K562 (cell line): ENCODE results near the gene MTO1. TPM values are rescaled to one million over a fixed set of nuclear protein-coding genes. Genes with fewer than 3 reads are reported as not detected.

Experiments
- ATAC-seq: fragments of 200-7000 bp; cut with Tn5 transposase; 3 replicates; pipeline ENCODE4 v1.9.1; 2020; ENCODE audit warnings: moderate library complexity
- BruUV-seq: library from RNA; stranded (reverse); fragments of 400-500 nt; replicated peaks from 2 replicates; lab custom pipeline; 2021; lab: Mats Ljungman, UMichigan
- CTCF ChIA-PET: fragments of 300-600 bp; formaldehyde crosslinking; extraction: SDS; loops from one replicate; lab custom pipeline; 2021; ENCODE audit warnings: low intra/inter-chr PET ratio; lab: Yijun Ruan, JAX
- POLR2A ChIA-PET: fragments of 300-600, 350-650 bp; sonication (Branson Sonifier 250); formaldehyde crosslinking; extraction: SDS; loops from one replicate; lab custom pipeline; 2021; ENCODE audit warnings: antibody characterized with exemption, inconsistent platforms; lab: Yijun Ruan, JAX
- DNase-seq, 4 experiments: peaks; one replicate each; pipeline versions ENCODE4 v3.0.0 to v3.0.0-alpha.2; 2011 to 2018; ENCODE audit warnings: low spot score in 3 of 4, mixed read lengths in 3 of 4; ENCODE audit errors: extremely low read depth in 1 of 4
- FAIRE-seq: peaks from 2 replicates; lab custom pipeline; 2011; peaks lifted over from hg19 to GRCh38; lab: Jason Lieb, UNC
- H2AFZ ChIP-seq: 2 replicates; pipeline ENCODE4 v1.6.0; 2011; ENCODE audit warnings: low read depth, low read length, control low read depth, inconsistent platforms
- H3K27ac ChIP-seq: fragments of 200-600 bp; 3 replicates; pipeline ENCODE4 v1.8.0; 2011; ENCODE audit warnings: low read depth, mild to moderate bottlenecking, control low read depth, inconsistent platforms, low read length, moderate library complexity, mixed read lengths; ENCODE audit errors: extremely low read depth
- H3K27me3 ChIP-seq, 2 experiments: fragments of 300-600 bp in 1 of 2; 2 replicates in 1 of 2; 3 replicates in 1 of 2; pipeline versions ENCODE4 v1.6.0 to v1.8.0; 2011; ENCODE audit warnings: inconsistent platforms in 2 of 2, low read length in 2 of 2, mild to moderate bottlenecking in 1 of 2, mixed read lengths in 1 of 2, moderate library complexity in 1 of 2; ENCODE audit not compliant: control insufficient read depth in 2 of 2, insufficient read depth in 2 of 2
- H3K36me3 ChIP-seq: fragments of 300-600 bp; 3 replicates; pipeline ENCODE4 v1.8.0; 2011; ENCODE audit warnings: mild to moderate bottlenecking, low read length, inconsistent platforms; ENCODE audit not compliant: control insufficient read depth, insufficient read depth
- H3K4me1 ChIP-seq, 2 experiments: fragments of 200-600 bp in 1 of 2; replicated peaks in 1 of 2; 2 replicates in 1 of 2; 3 replicates in 1 of 2; pipeline versions ENCODE4 v1.5.1 to v1.8.0; 2011; ENCODE audit warnings: inconsistent platforms in 2 of 2, low read length in 2 of 2, mild to moderate bottlenecking in 1 of 2, mixed read lengths in 1 of 2, moderate library complexity in 1 of 2; ENCODE audit not compliant: control insufficient read depth in 2 of 2, insufficient read depth in 2 of 2
- H3K4me2 ChIP-seq: 2 replicates; pipeline ENCODE4 v1.6.1; 2011; ENCODE audit warnings: low read length, control low read depth, inconsistent platforms, mixed read lengths; ENCODE audit not compliant: insufficient read depth
- H3K4me3 ChIP-seq: fragments of 200-600 bp; sonication (generic), shearing (Covaris generic); 2 replicates; pipeline ENCODE4 v1.5.1; 2016; ENCODE audit warnings: control low read depth, inconsistent platforms
- H3K79me2 ChIP-seq: fragments of 200-600 bp; 3 replicates; pipeline ENCODE4 v1.8.0; 2011; ENCODE audit warnings: low read length, inconsistent platforms; ENCODE audit not compliant: control insufficient read depth, insufficient read depth
- H3K9ac ChIP-seq, 2 experiments: 2 replicates each; pipeline versions ENCODE4 v1.6.0 to v1.6.1; 2011; ENCODE audit warnings: low read depth in 2 of 2, low read length in 2 of 2, control low read depth in 1 of 2, inconsistent platforms in 1 of 2, mild to moderate bottlenecking in 1 of 2, mixed read lengths in 1 of 2; ENCODE audit not compliant: insufficient read depth in 1 of 2
- H3K9me1 ChIP-seq: one replicate; pipeline ENCODE4 v1.6.0; 2011; ENCODE audit warnings: inconsistent platforms, mild to moderate bottlenecking, low read length, moderate library complexity; ENCODE audit not compliant: control insufficient read depth, insufficient read depth
- H3K9me3 ChIP-seq: replicated peaks from 2 replicates; pipeline ENCODE4 v1.5.1; 2011; ENCODE audit warnings: low read depth, low read length, inconsistent platforms; ENCODE audit not compliant: control insufficient read depth, insufficient read depth
- H4K20me1 ChIP-seq: replicated peaks from 2 replicates; pipeline ENCODE4 v1.6.1; 2011; ENCODE audit warnings: low read length, inconsistent platforms, mixed read lengths; ENCODE audit not compliant: control insufficient read depth, insufficient read depth
- ETS2 ChIP-seq: IDR thresholded peaks from 2 replicates; pipeline ENCODE4 v1.6.1; 2016; ENCODE audit warnings: borderline replicate concordance, missing genetic modification characterization, mild to moderate bottlenecking, moderate library complexity, missing compliant biosample characterization; ENCODE audit not compliant: poor library complexity, severe bottlenecking
- GABPB1 ChIP-seq: sonication (generic); formaldehyde crosslinking; IDR thresholded peaks from 2 replicates; pipeline ENCODE4 v1.8.0; 2022; ENCODE audit warnings: mild to moderate bottlenecking, missing genetic modification reagents
- HNRNPLL ChIP-seq: fragments of 200-400 bp; formaldehyde crosslinking; IDR thresholded peaks from 2 replicates; pipeline ENCODE4 v1.6.1; 2017; ENCODE audit warnings: low read length, low read depth, mild to moderate bottlenecking; ENCODE audit not compliant: poor library complexity, severe bottlenecking
- HNRNPUL1 ChIP-seq: fragments of 200-400 bp; formaldehyde crosslinking; IDR thresholded peaks from 2 replicates; pipeline ENCODE4 v1.6.1; 2017; ENCODE audit warnings: low read length
- KAT7 ChIP-seq: sonication (generic); formaldehyde crosslinking; IDR thresholded peaks from 2 replicates; pipeline ENCODE4 v1.8.0; 2022; ENCODE audit warnings: missing genetic modification reagents, mild to moderate bottlenecking, borderline replicate concordance
- LCOR ChIP-seq: sonication (generic); formaldehyde crosslinking; IDR thresholded peaks from 2 replicates; pipeline ENCODE4 v1.8.0; 2022; ENCODE audit warnings: mild to moderate bottlenecking, missing genetic modification reagents
- POLR2A ChIP-seq: fragments of 450-650 bp; conservative IDR thresholded peaks from 2 replicates; pipeline ENCODE4 v1.6.1; 2016
- POLR2AphosphoS5 ChIP-seq: IDR thresholded peaks from 2 replicates; pipeline ENCODE4 v1.6.1; 2011; ENCODE audit warnings: mild to moderate bottlenecking, low read depth, low read length, moderate library complexity; ENCODE audit not compliant: control insufficient read depth, insufficient read depth
- POLR2B ChIP-seq: fragments of 450-650 bp; IDR thresholded peaks from 2 replicates; pipeline ENCODE4 v1.6.1; 2018; ENCODE audit warnings: low read depth; ENCODE audit not compliant: partially characterized antibody
- SUPT5H ChIP-seq: fragments of 450-650 bp; IDR thresholded peaks from 2 replicates; pipeline ENCODE4 v1.6.1; 2016
- TEAD1 ChIP-seq, 2 experiments: fragments of 450-650 bp in 1 of 2; sonication (generic) in 1 of 2; formaldehyde crosslinking; IDR thresholded peaks; 2 replicates each; pipeline versions ENCODE4 v1.4.0 to v1.8.0; 2020 to 2022; ENCODE audit warnings: mild to moderate bottlenecking in 2 of 2, missing genetic modification reagents in 1 of 2
- ZC3H4 ChIP-seq: sonication (generic); formaldehyde crosslinking; IDR thresholded peaks from 2 replicates; pipeline ENCODE4 v1.9.0; 2021; ENCODE audit warnings: missing genetic modification reagents, borderline replicate concordance
- ZFX ChIP-seq: sonication (generic); formaldehyde crosslinking; IDR thresholded peaks from 2 replicates; pipeline ENCODE4 v1.8.0; 2022; ENCODE audit warnings: mild to moderate bottlenecking, missing genetic modification reagents, moderate library complexity
- ZNF764 ChIP-seq: fragments of 250-450 bp; sonication (Bioruptor Pico); IDR thresholded peaks from 2 replicates; pipeline ENCODE4 v1.4.0; 2020; ENCODE audit warnings: low read depth, mild to moderate bottlenecking, moderate library complexity
- WGBS: fragments of 100-300 bp; shearing (Covaris generic); methylation state at CpG from one replicate; pipeline ENCODE4 v1.1.6; 2016; ENCODE audit warnings: low coverage, mixed read lengths; ENCODE audit not compliant: insufficient coverage; ENCODE audit errors: missing lambda C conversion rate; 5-methylcytosine and 5-hydroxymethylcytosine counted together
- in situ Hi-C: fragments of 300-500 bp; cut with MboI; formaldehyde crosslinking; loops from 4 replicates; pipeline ENCODE4 v1.15.0; 2018; ENCODE audit warnings: inconsistent platforms, mixed read lengths
- intact Hi-C: fragments of 100-400 bp; cut with micrococcal nuclease; formaldehyde crosslinking; loops from 2 replicates; pipeline ENCODE4 v1.14.2; 2022
- polyA plus RNA-seq, 8 experiments: library from polyadenylated mRNA; depleted of rRNA in 4 of 8; stranded (reverse) in 5 of 8; unstranded in 3 of 8; fragments of >200 nt; fragmentation: Nextera tagmentation in 2 of 8; fragmentation: Illumina TruSeq in 1 of 8; extraction: Ambion mirVana in 2 of 8; extraction: Trizol in 1 of 8; gene quantifications; 2 replicates each; pipeline versions ENCODE4 v1.2.1 to v1.2.3, GENCODE V29; 2011 to 2014; ENCODE audit warnings: inconsistent platforms in 1 of 8, missing spikeins in 1 of 8
- total RNA-seq, 7 experiments: library from RNA; depleted of rRNA in 6 of 7; stranded (reverse); fragments of >200 nt in 6 of 7; fragmentation: Illumina TruSeq in 2 of 7; extraction: Trizol in 2 of 7; gene quantifications; 2 replicates each; pipeline versions ENCODE4 v1.2.1 to v1.2.3, GENCODE V29; 2011 to 2021; ENCODE audit warnings: low replicate concordance in 1 of 7
- TF ChIP-seq, protein P1 (sequence below): fragments of 450-650 bp; formaldehyde crosslinking; IDR thresholded peaks from 2 replicates; pipeline ENCODE4 v1.4.0; 2022; ENCODE audit warnings: missing genetic modification characterization
- TF ChIP-seq, protein P2 (sequence below): fragments of 450-650 bp; conservative IDR thresholded peaks from 2 replicates; pipeline ENCODE4 v1.6.1; 2016; ENCODE audit warnings: missing genetic modification characterization, low read depth, mild to moderate bottlenecking, control low read depth, missing compliant biosample characterization

Gene MTO1
- total and polyA plus RNA-seq, 9 of the 15 experiments (the other 6 are each of a cell fraction or from before 2014, with no cell fraction given) = 33.4 to 62.3 (median 50.6) TPM

DNA sequence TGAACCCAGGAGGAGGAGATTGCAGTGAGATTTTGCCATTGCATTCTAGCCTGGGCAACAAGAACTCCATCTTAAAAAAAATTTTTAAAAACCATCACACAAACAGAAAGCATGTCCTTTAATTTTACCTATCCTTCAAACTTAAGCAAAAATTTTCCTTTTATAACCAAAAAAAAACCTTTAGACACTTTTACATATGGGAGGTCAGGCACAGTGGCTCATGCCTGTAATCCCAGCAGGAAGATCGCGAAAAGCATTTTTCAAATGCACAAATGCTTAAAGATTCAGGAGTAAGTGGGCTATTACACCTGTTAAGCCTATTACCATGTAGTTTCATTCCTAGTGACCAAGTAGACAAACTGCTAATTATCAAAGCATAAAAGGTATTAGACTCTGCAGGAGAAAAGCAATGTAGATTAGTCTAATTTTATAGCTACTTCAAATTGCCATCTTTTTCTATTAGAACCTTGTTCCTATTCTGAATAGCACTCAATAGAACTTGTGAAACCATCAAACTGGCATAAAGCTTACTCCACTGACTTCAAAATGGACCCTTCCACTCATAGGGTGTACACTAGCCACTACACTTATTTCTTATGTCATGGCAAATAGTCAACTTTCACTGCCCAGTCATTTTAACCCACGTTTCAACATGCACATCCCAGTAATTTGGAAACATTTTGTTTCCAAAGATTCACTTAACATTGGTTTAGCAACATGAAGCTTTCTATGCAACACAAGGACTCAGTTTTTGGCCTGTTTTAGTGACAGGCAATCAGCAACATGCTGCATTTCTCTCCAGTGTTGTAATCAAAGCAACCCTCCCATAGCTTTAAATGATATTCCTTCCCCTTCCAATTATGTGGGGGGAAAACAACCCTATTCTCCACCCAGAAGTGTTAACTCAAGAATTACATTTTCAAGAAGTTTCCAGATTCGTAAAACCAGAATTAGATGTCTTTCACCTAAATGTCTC, 55.3 kb downstream of the MTO1 start:
- FAIRE-seq (no peak), DNase-seq (no peak), ATAC-seq (no peak)
- Histone ChIP-seq H3K4me1 (peaks cover 3 to 8% of the 10 kb centered on the region in 2 experiments; a peak in 3 of 5 replicates), H3K4me3 (peak overlapping the region; percentile 20; the same call in 1 of the 2 replicates), H3K79me2 (peaks cover 51% of the 10 kb centered on the region), H3K4me2 (peak overlapping the region; percentile 24), H3K9me3 (no peaks in the 10 kb centered on the region), H3K9ac (peak overlapping the region in 1 of 2 experiments; percentile 57; a peak in 2 of 4 replicates), H3K27ac (peak overlapping the region; percentile 42; the same call in 2 of the 3 replicates), H4K20me1 (peaks cover 38% of the 10 kb centered on the region), H3K36me3 (peaks cover 55% of the 10 kb centered on the region), H3K9me1 (no peaks in the 10 kb centered on the region), H2AFZ (no peak overlapping the region), H3K27me3 (no peaks in the 10 kb centered on the region)
- CTCF ChIA-PET = interaction anchor here (0.9 to 3.1 kb wide), 5 partner anchors 90 to 1688 kb away, joined by 3 to 36 read pairs (median 4); partner anchors contain the start of gene SLC17A5
- POLR2A ChIA-PET = interaction anchor here (0.6 to 5.4 kb wide), 22 partner anchors 8 to 172 kb away, joined by 3 to 72 read pairs (median 4); partner anchors contain the start of gene SLC17A5
- in situ Hi-C loops (no loop called here), intact Hi-C loops (no loop called here)
- BruUV-seq = no TSS peak
- 46% methylated on average over 4 of the region's 4 CpGs for WGBS
- no peak for TF ChIP-seq ZC3H4
- TF ChIP-seq POLR2AphosphoS5 = peak; percentile 48; the same call in 1 of the 2 replicates
- peak; percentile 31; the same call in 1 of the 2 replicates for TF ChIP-seq LCOR (CRISPR knock-in tag)
- TF ChIP-seq TEAD1 (CRISPR knock-in tag; IDR thresholded peaks at IDR 0.05) = 0 out of 4 replicates have a peak, but pooled peaks of 1 of the 2 experiments have one; percentile 9
- peak; percentile 90 for TF ChIP-seq HNRNPUL1
- TF ChIP-seq, protein P1, sequence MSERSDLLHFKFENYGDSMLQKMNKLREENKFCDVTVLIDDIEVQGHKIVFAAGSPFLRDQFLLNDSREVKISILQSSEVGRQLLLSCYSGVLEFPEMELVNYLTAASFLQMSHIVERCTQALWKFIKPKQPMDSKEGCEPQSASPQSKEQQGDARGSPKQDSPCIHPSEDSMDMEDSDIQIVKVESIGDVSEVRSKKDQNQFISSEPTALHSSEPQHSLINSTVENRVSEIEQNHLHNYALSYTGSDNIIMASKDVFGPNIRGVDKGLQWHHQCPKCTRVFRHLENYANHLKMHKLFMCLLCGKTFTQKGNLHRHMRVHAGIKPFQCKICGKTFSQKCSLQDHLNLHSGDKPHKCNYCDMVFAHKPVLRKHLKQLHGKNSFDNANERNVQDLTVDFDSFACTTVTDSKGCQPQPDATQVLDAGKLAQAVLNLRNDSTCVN (CRISPR knock-in tag) = peak; percentile 3; the same call in 1 of the 2 replicates
- TF ChIP-seq HNRNPLL = no peak
- TF ChIP-seq GABPB1 (CRISPR knock-in tag) = peak; percentile 49; the same call in 1 of the 2 replicates
- TF ChIP-seq ETS2 (tag) = no peak
- no peak for TF ChIP-seq ZNF764 (CRISPR knock-in tag)
- TF ChIP-seq SUPT5H = peak; percentile 76
- peak; percentile 64 for TF ChIP-seq POLR2A
- 0 out of 2 replicates have a peak, but pooled peaks have one; percentile 2 for TF ChIP-seq ZFX (CRISPR knock-in tag)
- TF ChIP-seq POLR2B = peak; percentile 56
- TF ChIP-seq, protein P2, sequence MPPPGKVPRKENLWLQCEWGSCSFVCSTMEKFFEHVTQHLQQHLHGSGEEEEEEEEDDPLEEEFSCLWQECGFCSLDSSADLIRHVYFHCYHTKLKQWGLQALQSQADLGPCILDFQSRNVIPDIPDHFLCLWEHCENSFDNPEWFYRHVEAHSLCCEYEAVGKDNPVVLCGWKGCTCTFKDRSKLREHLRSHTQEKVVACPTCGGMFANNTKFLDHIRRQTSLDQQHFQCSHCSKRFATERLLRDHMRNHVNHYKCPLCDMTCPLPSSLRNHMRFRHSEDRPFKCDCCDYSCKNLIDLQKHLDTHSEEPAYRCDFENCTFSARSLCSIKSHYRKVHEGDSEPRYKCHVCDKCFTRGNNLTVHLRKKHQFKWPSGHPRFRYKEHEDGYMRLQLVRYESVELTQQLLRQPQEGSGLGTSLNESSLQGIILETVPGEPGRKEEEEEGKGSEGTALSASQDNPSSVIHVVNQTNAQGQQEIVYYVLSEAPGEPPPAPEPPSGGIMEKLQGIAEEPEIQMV (tag) = no peak
- TF ChIP-seq KAT7 (CRISPR knock-in tag) = 0 out of 2 replicates have a peak, but pooled peaks have one; percentile 16
